Activated CD4-positive, alpha-beta memory T cell treated with anti-CD3 and anti-CD28 coated beads, Interleukin-2, amount 10 ng/mL, durations not matched to agents 7 days and 5 days (primary cell): ENCODE measurements around the gene RASL10B. TPM values are rescaled to one million over a fixed set of nuclear protein-coding genes. Genes with fewer than 3 reads are reported as not detected.

Source experiments
- CTCF ChIA-PET: fragments of 350-600 bp; sonication (Branson Sonifier 250); formaldehyde crosslinking; loops from one replicate; lab custom pipeline; 2021; ENCODE audit warnings: antibody characterized with exemption, inconsistent platforms; lab: Charles Lee
- POLR2A ChIA-PET: fragments of 350-600 bp; sonication (Branson Sonifier 250); formaldehyde crosslinking; loops from one replicate; lab custom pipeline; 2021; ENCODE audit warnings: antibody characterized with exemption; lab: Charles Lee
- DNase-seq: peaks from one replicate; pipeline ENCODE4 v3.0.0-alpha.2; 2020
- H3K27ac Mint-ChIP-seq: one replicate; pipeline ENCODE4 v1.8.0; 2021; ENCODE audit warnings: mild to moderate bottlenecking, mixed read lengths
- H3K27me3 Mint-ChIP-seq: one replicate; pipeline ENCODE4 v1.8.0; 2021; ENCODE audit warnings: mixed read lengths
- H3K36me3 Mint-ChIP-seq: one replicate; pipeline ENCODE4 v1.8.0; 2021; ENCODE audit warnings: low read depth, mixed read lengths
- H3K4me1 Mint-ChIP-seq: one replicate; pipeline ENCODE4 v1.8.0; 2021; ENCODE audit warnings: mixed read lengths
- H3K4me3 Mint-ChIP-seq: one replicate; pipeline ENCODE4 v1.8.0; 2021; ENCODE audit warnings: mild to moderate bottlenecking, mixed read lengths
- H3K9me3 Mint-ChIP-seq: one replicate; pipeline ENCODE4 v1.8.0; 2021; ENCODE audit warnings: mixed read lengths
- total RNA-seq, 2 experiments: library from RNA; stranded (reverse); gene quantifications; one replicate each; pipeline ENCODE4 v1.2.3, GENCODE V29; 2021

The RASL10B gene
- total RNA-seq, 2 experiments from 2014 or later = 0.08 to 0.33 TPM

DNA sequence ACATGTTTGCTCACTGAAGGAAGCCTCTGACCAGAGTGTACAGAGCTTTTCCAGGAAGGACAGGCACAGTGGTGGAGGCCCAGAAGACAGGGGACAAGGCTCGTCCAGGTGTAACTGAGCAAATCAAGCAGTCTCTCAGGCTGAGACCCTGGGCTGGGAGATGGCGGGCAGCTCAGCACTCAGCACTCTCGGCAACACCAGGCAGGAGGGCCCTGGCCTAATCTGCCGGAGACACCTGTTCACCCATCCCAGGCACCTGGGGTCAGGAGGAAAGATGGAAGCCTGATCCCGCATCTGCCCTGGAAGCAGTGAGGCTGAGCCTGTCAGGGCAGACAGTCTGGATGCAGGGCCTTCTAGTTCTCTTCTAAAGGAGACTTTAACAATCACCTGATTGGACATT is 4.8 kb downstream of the RASL10B start:
- Mint-ChIP-seq H3K27ac (no peak overlapping the region), H3K36me3 (no peaks in the 10 kb centered on the region), H3K27me3 (peaks cover 34% of the 10 kb centered on the region), H3K9me3 (no peaks in the 10 kb centered on the region), H3K4me3 (no peak overlapping the region), H3K4me1 (peaks cover 5% of the 10 kb centered on the region)
- ChIA-PET POLR2A (interaction anchor here (1.3 kb wide), 1 partner anchor 23 kb away, joined by 3 read pairs; no protein-coding TSS in a partner anchor), CTCF (interaction anchor here (1.5 kb wide), 1 partner anchor 11 kb away, joined by 4 read pairs; no protein-coding TSS in a partner anchor)
- DNase-seq = no peak

GRCh38 chr17:35738519-35739133 is 7.2 kb downstream of the RASL10B start:
- Mint-ChIP-seq H3K4me3 (no peak overlapping the region), H3K36me3 (no peaks in the 10 kb centered on the region), H3K27me3 (peaks cover 32% of the 10 kb centered on the region), H3K4me1 (peaks cover 6% of the 10 kb centered on the region), H3K27ac (no peak overlapping the region), H3K9me3 (no peaks in the 10 kb centered on the region)
- no peak for DNase-seq
- CTCF ChIA-PET = interaction anchor here (0.7 to 1.3 kb wide), 2 partner anchors 9 to 25 kb away, joined by 3 read pairs; no protein-coding TSS in a partner anchor
- POLR2A ChIA-PET = interaction anchor here (1.1 kb wide), 1 partner anchor 71 kb away, joined by 3 read pairs; the partner anchor contains the start of gene TAF15

- ChIA-PET CTCF (interaction anchor here (1.0 to 1.3 kb wide), 4 partner anchors 7 to 127 kb away, joined by 3 to 5 read pairs (median 3); no protein-coding TSS in a partner anchor), POLR2A (interaction anchor here (1.0 kb wide), 1 partner anchor 18 kb away, joined by 3 read pairs; no protein-coding TSS in a partner anchor)
- DNase-seq = no peak
- H3K9me3 Mint-ChIP-seq = no peaks in the 10 kb centered on the region
- H3K36me3 Mint-ChIP-seq = no peaks in the 10 kb centered on the region
- H3K27ac Mint-ChIP-seq = no peak overlapping the region
- peaks cover 6% of the 10 kb centered on the region for H3K4me1 Mint-ChIP-seq
- H3K4me3 Mint-ChIP-seq = no peak overlapping the region
- peaks cover 38% of the 10 kb centered on the region for H3K27me3 Mint-ChIP-seq
Observed at GRCh38 chr17:35740216-35740615, 8.8 kb downstream of the RASL10B start.

DNA sequence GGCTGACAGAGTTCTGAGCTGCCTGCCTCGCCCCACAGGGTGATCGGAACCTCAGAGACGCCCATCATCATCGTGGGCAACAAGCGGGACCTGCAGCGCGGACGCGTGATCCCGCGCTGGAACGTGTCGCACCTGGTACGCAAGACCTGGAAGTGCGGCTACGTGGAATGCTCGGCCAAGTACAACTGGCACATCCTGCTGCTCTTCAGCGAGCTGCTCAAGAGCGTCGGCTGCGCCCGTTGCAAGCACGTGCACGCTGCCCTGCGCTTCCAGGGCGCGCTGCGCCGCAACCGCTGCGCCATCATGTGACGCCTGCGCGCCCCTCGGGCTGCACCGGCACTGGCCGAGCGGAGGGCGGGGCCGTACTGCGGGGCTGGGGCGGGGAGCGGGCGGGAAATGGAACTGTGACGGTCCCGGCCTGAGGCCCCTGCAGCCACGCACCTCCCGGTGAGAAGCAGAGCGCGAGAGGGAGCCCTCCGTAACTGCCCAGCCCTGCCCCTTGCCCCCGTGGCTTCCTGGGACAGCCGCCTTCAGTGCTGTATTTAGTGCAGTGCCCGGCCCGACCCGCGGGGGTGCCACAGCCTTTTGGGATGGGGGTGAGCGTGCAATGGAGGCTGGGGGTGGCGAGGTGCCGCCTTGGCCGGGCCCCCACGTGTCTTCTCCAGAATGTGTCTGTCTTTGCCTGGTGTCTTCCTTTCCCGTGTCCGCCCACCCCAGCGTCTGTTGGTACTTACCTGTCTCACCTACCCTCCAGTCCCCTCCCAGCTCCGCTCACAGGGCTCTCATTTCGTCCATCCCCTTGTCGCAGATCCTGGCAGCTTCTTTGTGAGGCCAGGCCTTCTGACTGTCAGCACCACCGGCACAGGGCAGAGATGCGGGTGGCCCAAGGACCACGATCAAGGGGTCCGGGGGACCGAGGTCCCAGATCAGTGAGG is 9.8 kb downstream of the RASL10B start:
- H3K27me3 Mint-ChIP-seq = peaks cover 38% of the 10 kb centered on the region
- H3K4me1 Mint-ChIP-seq = peaks cover 6% of the 10 kb centered on the region
- CTCF ChIA-PET = no interaction called here
- H3K4me3 Mint-ChIP-seq = no peak overlapping the region
- no peaks in the 10 kb centered on the region for H3K9me3 Mint-ChIP-seq
- POLR2A ChIA-PET = no interaction called here
- DNase-seq = peak; percentile 29
- no peaks in the 10 kb centered on the region for H3K36me3 Mint-ChIP-seq
- H3K27ac Mint-ChIP-seq = no peak overlapping the region

DNA sequence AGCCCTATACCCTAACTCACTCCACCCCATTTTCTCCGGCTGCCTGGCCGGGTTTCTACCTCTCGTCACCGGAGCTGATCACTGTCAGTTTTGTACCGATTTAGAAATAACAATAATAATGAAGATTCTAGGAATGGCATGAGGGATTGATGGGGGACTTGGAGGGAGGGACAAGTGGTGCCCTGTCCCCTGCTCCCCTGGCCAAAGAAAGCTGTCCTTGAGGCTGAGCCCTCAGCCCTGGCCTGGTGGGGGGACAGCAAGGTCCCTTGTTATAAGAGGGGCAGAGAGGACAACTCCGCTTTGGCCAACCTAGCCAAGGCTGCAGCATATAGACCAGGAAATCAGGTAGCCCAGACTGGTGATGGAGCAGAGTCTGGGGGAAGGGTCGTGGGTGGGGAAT is 11.1 kb downstream of the RASL10B start:
- POLR2A ChIA-PET = no interaction called here
- H3K36me3 Mint-ChIP-seq = no peaks in the 10 kb centered on the region
- no peak overlapping the region for H3K4me3 Mint-ChIP-seq
- peaks cover 38% of the 10 kb centered on the region for H3K27me3 Mint-ChIP-seq
- H3K9me3 Mint-ChIP-seq = no peaks in the 10 kb centered on the region
- CTCF ChIA-PET = no interaction called here
- no peak for DNase-seq
- H3K27ac Mint-ChIP-seq = no peak overlapping the region
- peaks cover 6% of the 10 kb centered on the region for H3K4me1 Mint-ChIP-seq

DNA sequence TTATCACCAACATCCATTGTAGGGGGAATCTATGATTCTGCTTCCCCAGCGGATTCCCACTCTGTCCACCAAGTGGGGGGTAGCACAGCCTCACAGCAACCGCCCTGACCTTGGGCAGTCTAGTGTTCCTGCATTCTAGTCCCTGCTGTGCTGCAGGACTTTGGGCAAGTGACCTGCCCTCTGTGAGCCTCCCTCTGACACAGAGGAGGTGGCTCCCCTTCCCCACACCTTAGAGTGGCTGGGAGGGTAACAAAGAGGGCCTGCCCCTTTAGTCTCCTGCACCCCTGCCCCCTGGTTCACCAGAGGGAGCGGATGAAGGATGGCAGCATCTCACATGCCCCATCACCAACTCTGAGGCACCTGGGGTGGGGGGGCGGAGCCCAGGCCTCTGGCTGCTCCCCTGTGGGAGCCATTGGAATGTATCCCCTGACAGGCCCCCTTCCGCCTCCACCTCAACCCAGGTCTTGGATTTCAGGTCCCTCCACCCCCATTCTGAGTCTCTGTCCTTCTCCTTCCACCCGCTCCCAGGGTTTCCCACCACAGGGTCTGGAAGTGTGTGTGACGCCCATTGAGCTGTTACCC is 11.5 kb downstream of the RASL10B start:
- CTCF ChIA-PET = no interaction called here
- Mint-ChIP-seq H3K4me3 (no peak overlapping the region), H3K4me1 (peaks cover 6% of the 10 kb centered on the region), H3K36me3 (no peaks in the 10 kb centered on the region), H3K27ac (no peak overlapping the region), H3K27me3 (peaks cover 38% of the 10 kb centered on the region), H3K9me3 (no peaks in the 10 kb centered on the region)
- no peak for DNase-seq
- POLR2A ChIA-PET = no interaction called here

DNA sequence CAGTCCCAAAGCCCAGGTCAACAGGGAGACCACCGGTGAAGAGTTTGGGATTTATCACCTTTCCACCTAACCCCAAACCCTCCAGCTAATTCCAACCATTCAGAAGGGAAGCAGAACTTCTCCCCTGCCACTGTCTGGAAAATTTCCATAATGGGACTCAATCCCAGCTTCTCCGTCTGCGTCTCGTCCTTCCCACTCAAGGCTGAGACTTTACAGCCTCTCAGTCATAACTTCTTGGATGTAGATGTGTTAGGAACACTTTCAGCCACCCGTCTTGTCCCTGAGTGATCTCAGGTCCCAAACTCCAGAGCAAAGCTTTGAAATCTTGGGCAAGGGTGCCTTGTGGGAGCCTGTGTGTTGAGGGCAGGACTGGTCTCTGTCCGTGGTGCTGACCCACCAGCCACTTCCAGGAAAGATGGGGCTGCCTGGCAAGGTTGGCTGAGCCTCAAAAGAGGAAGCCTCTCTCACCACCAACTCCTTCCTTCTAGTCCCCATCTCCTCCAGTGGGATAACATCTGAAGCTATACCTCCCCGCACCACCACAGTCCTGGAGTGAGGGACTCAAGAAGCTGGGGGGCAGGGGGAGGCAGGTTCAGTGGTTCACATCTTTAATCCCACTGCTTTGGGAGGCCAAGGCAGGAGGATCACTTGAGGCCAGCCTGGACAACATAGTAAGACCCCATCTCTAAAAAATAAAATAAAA is 12.3 kb downstream of the RASL10B start:
- peak; percentile 34 for DNase-seq
- Mint-ChIP-seq H3K36me3 (no peaks in the 10 kb centered on the region), H3K4me3 (no peak overlapping the region), H3K4me1 (peaks cover 6% of the 10 kb centered on the region), H3K27ac (no peak overlapping the region), H3K27me3 (peaks cover 42% of the 10 kb centered on the region), H3K9me3 (no peaks in the 10 kb centered on the region)
- ChIA-PET POLR2A (no interaction called here), CTCF (no interaction called here)

- Mint-ChIP-seq H3K36me3 (no peaks in the 10 kb centered on the region), H3K27ac (no peak overlapping the region), H3K4me3 (no peak overlapping the region), H3K9me3 (no peaks in the 10 kb centered on the region), H3K4me1 (peaks cover 10% of the 10 kb centered on the region), H3K27me3 (peaks cover 44% of the 10 kb centered on the region)
- POLR2A ChIA-PET = interaction anchor here (1.1 kb wide), 1 partner anchor 64 kb away, joined by 3 read pairs; the partner anchor contains the start of gene TAF15
- CTCF ChIA-PET = interaction anchor here (0.6 to 1.8 kb wide), 3 partner anchors 19 to 132 kb away, joined by 3 to 8 read pairs (median 4); no protein-coding TSS in a partner anchor
- no peak for DNase-seq
Observed at GRCh38 chr17:35744830-35745229, 13.4 kb downstream of the RASL10B start.

DNA sequence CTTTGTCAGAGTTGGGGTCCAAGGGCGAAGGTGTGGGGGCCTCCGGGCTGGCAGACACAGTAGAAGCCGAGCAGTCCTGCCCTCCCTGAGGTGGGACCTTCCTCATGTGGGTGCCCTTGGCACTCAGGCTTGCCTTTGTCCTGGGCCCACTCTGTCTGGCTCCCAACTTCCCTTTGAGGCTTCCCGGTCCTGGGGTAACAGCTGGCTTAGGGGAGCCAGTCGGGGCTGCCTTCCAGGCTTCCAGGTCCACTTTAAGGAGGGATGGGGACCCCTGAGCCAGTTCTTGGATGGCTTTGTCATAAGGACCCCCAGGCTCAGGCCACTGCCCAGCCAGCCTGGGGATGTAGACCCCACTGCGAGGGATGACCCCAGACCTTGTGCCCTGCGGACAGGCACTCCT is 13.8 kb downstream of the RASL10B start:
- H3K4me3 Mint-ChIP-seq = no peak overlapping the region
- ChIA-PET CTCF (interaction anchor here (0.6 to 1.8 kb wide), 3 partner anchors 19 to 132 kb away, joined by 3 to 8 read pairs (median 4); no protein-coding TSS in a partner anchor), POLR2A (interaction anchor here (1.1 kb wide), 1 partner anchor 64 kb away, joined by 3 read pairs; the partner anchor contains the start of gene TAF15)
- no peaks in the 10 kb centered on the region for H3K36me3 Mint-ChIP-seq
- H3K27me3 Mint-ChIP-seq = peaks cover 42% of the 10 kb centered on the region
- no peaks in the 10 kb centered on the region for H3K9me3 Mint-ChIP-seq
- no peak overlapping the region for H3K27ac Mint-ChIP-seq
- DNase-seq = no peak
- H3K4me1 Mint-ChIP-seq = peaks cover 12% of the 10 kb centered on the region

DNA sequence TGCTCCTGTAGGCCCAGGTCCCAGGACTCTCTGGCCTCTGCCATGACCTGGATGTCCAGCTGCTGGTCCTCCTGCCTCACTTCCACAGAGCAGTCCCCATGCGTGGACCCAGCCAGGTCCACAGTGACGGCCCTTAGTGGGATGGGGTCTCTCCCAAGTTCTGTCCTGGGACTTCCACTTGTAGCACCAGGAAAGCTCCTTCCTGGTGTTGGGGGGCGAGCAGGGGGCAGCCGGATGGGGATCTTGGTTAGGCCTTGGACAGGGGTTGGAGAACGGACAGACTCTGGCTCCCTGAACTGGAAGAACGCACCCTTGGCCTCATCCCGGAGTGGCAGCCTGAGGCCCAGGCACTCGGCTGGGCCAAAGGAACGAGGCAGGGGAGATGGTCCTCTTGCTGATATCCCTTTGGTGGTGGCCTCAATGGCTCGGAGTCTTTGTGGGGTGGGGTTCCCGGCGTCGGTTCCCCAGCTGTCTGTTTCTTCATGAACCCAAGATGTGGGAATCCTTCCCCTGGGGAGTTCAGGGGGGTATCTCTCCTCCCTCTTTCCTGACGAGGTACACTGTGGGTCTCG is 14.4 kb downstream of the RASL10B start:
- Mint-ChIP-seq H3K27ac (no peak overlapping the region), H3K9me3 (no peaks in the 10 kb centered on the region), H3K36me3 (no peaks in the 10 kb centered on the region), H3K4me1 (peaks cover 12% of the 10 kb centered on the region), H3K4me3 (no peak overlapping the region), H3K27me3 (peaks cover 44% of the 10 kb centered on the region)
- ChIA-PET CTCF (interaction anchor here (1.1 to 1.8 kb wide), 2 partner anchors 18 to 133 kb away, joined by 5 to 8 read pairs; no protein-coding TSS in a partner anchor), POLR2A (interaction anchor here (1.1 kb wide), 1 partner anchor 63 kb away, joined by 3 read pairs; the partner anchor contains the start of gene TAF15)
- no peak for DNase-seq

DNA sequence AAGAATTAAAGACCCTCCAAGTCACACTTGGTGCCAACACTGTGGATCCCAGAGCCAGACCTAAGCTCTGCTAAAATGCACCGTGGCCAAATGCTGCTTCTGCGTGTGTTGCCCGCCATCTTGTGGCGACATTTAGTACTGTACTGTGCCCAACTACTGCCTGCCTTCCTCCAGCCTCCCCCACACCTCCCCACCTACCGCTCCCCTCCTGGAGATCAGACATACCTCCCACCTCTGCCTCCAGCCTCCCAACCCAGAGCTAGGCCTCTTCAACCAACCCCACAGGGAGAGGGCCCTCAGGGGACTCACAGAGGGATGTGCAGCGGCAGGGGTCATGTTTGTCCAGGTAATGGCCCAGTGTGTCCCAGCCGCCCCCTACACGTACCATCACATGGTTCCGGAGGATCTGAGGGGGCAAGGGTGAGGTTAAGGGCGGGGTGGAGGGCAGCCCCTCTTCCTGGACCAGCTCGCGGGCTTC is 16.1 kb downstream of the RASL10B start:
- Mint-ChIP-seq H3K9me3 (no peaks in the 10 kb centered on the region), H3K4me1 (peaks cover 10% of the 10 kb centered on the region), H3K4me3 (no peak overlapping the region), H3K36me3 (no peaks in the 10 kb centered on the region), H3K27me3 (peaks cover 37% of the 10 kb centered on the region), H3K27ac (no peak overlapping the region)
- ChIA-PET POLR2A (interaction anchor here (1.0 to 1.4 kb wide), 2 partner anchors 9 to 134 kb away, joined by 3 read pairs; no protein-coding TSS in a partner anchor), CTCF (interaction anchor here (0.6 to 2.1 kb wide), 40 partner anchors 8 to 657 kb away, joined by 3 to 27 read pairs (median 4); partner anchors contain the start of genes RAD51D and RASL10B)
- DNase-seq = peak; percentile 80
